GM21529 (cell line): ENCODE results near the gene CDC42BPG.
"Not testable (repeated sequence)": the region's sequence is repeated elsewhere in the genome, so short reads cannot be mapped to it uniquely, and the experiment has no call there.

Source experiments
- ATAC-seq: cut with Tn5 transposase; IDR thresholded peaks from one replicate; pipeline ENCODE4 v1.9.1; 2021; ENCODE audit not compliant: unreplicated experiment

Gene CDC42BPG

DNA sequence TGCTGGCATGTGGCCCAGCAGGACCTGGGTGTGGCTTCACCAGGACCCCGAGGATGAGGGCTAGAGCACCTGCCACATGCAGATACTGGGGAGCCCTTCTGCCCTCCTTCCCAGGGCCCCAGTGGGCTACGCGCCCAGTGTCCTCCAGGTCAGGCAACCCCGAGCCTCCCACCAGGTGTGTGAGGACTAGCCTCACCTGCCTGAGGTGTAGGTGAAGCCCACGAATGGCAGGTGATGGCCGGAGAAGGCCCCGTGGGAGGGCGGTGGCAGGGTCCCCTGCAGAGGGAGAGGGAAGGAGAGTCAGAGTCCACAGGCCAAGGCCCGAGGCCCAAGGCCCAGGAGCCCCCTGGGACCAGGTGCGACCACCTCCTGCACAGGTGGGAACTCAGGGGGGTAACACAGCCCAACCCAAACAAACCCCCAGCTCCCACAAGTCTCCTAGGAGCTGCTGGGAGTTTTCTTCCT, 6.5 kb downstream of the CDC42BPG start:
- ATAC-seq = no peak

DNA sequence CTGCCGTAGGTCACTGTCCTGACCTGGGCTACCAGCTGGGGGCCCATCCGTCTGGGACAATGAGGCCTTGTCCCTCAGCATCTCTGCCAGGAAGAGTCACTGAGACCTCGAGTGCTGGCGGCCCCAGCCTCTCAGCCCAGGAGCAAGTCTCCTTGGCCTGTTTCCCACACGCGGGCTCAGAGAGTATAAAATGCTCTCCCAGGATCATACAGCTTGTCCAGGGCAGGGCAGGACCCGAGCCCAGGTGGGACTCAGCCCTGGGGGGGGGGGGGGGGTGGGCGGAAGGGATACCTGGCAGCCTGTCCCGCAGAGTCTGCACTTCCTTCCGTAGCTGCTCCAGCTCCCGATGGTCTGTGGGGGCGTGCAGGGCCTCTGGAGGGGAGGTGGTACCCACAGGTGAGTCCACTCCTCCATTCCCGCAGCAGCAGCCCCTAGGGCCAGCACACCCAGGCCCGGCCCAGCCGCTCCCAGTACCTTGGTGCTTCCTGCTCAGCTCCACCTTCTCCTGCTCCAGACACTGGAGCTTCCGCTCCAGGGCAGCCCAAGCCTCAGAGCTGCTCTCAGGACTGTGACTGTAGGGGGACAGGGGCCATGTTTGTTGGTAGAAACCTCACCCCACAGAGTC, 7.9 kb downstream of the CDC42BPG start:
- ATAC-seq = no peak

DNA sequence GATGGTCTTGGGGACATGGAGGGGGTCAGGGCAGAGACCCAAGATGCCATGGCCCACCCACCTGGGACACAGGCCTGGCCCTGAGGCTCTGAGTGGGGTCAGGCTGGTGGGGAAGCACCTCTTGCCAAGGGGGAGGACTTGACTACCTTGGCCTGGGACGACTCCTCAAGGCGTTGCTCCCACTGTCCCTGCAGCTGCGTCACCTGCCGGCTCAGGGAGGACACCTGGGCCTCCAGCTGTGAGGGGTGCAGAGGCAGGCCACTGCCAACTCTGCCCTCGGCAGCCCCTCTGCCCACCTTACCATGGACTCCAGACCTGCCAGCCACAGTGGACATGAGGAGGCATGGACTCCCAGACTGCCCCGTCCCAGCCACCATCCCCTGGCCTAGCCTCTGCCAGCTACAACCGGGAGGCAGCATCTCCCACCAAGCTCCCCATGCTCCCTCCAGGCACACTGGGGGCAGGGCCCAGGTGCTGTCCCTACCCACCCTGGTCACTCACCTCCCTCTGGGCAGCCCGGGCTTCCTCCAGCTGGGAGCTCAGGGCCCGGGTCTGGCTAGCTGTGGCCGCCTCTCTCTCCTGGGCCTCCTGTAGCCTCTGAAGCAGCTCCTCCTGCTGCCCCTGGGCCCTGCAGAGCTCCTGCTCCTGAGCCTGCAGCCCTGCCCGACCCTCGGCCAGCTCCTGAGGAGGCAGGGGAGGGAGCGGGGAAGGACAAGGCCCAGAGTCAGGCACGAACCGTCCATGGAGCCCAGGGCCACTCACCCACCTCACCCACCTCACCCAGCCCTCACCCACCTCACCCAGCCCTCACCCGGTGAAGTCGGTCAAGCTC, 8.6 kb downstream of the CDC42BPG start:
- ATAC-seq = no peak

- ATAC-seq = no peak
These were observed 9.5 kb downstream of the CDC42BPG start for GRCh38 chr11:64834723-64835615.

GRCh38 chr11:64834031-64834722, 10.3 kb downstream of the CDC42BPG start:
- ATAC-seq = no peak

GRCh38 chr11:64833509-64833908, 10.9 kb downstream of the CDC42BPG start:
- ATAC-seq = no peak

- ATAC-seq = no peak
These were observed 11.3 kb downstream of the CDC42BPG start for GRCh38 chr11:64833198-64833502.

- no peak for ATAC-seq
These were observed 11.8 kb downstream of the CDC42BPG start for GRCh38 chr11:64832467-64833197.

DNA sequence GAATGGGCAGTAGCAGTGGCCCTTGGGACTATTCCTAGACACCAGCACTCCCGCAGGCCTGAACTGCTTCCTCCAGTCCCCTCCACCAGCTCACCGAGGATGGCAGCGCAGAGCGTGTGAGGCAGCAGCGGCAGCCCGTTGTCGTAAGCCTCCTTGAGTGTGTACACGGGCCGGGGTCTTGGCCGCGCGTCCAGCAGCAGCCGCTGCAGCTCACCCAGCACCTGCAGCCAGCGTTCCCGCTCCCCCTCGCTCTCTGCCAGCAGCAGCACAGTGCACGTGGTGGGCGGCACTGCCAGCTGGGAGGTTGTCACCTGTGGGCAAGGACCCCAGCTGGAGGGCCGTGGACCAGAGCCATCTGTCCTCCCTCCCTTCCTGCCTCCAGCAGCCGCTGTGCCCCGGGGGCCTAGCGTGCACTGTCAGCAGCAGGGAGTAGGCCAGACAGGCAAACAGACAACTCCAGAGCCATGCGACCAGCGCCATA, 13.0 kb downstream of the CDC42BPG start:
- ATAC-seq = no peak

- ATAC-seq = no peak
These were observed 14.8 kb downstream of the CDC42BPG start for GRCh38 chr11:64829536-64830251.

DNA sequence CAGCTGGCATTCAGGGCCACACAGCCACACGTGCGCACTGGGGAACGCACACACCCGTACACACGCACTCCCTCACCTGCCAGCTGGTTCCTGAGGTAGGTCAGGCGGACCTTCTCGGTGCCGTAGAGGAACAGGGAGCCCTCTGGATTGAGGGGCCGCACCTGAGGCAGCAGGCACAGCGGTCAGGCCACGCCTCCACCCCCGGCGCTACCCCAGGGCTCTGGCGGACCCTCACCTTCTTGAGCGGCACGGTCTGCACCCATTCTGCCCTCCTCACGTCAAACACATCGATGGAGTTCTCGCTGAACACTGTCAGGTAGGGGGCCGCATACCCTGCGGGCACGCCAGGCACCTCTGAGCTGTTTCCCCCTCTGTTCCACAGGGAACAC, 17.0 kb downstream of the CDC42BPG start:
- ATAC-seq = no peak

DNA sequence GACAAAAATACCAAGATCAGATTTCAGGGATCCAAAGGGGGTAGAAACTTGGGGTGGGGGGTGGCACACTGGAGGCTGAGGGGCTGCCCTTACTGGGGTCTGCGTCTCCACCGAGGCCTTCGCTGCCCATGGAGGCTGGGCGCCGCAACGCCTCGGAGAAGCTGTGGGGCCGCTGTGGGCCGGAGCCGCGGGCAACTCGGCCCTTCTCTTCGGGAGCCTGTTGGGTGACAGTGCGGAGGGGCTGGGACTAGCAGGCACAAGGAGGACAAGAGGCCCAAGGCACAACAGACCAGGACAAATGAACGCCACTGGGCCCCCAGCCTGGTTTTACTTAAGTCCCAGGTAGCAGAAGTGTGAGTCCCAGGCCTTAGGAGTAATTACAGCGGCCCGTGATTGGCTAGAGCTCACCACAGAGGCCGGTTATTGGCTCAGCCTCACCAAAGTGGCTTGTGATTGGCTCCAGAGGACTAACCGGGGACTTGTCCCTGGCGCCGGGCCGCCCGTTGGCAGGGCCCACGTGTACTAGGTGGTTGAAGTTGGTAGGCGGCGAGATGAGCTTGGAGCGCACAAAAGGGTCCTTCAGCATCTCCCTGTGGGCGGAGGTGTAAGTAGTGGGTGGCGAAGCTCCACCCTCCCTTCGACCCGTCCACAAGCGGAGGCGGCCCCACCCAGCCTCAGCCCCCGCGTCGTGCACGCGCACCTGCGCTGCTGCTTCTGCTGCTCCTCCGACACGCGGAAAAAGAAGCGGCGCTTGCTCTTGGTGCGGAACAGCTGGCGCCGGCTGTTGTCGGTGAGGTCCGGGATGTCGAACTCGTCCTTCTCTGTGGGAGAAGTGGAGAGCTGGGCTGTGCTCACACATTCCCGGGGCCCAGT, 17.6 kb downstream of the CDC42BPG start:
- no peak for ATAC-seq

GRCh38 chr11:64826062-64826461, 18.4 kb downstream of the CDC42BPG start:
- no peak for ATAC-seq

DNA sequence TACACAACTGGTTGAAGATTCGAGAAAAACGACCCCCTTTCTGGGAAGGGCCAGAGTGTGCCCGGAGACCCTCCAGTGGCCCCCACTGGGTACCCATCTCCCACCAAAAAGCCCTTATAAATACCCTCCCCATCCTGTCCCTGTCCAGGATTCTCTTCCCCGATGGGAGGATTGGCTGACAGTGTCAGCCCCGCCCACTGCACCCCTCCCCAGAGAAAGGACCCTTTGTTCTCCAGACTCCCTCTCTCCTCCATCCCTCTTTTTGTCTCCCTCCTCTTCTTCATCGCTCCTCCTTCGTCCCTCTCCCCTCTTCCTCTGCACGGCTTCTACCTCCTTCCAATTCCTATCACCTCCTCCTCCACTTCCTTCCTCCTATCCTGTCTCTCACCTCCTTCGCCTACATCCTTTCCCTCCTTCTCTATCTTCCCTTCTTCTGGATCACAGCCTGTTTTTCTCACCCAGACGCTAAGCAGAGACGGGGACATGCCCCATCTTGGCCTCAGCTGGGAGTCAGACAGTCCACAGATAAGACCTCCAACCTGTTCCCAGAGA, 20.8 kb downstream of the CDC42BPG start:
- no peak for ATAC-seq

GRCh38 chr11:64817476-64817875, 27.0 kb downstream of the CDC42BPG start:
- no peak for ATAC-seq

DNA sequence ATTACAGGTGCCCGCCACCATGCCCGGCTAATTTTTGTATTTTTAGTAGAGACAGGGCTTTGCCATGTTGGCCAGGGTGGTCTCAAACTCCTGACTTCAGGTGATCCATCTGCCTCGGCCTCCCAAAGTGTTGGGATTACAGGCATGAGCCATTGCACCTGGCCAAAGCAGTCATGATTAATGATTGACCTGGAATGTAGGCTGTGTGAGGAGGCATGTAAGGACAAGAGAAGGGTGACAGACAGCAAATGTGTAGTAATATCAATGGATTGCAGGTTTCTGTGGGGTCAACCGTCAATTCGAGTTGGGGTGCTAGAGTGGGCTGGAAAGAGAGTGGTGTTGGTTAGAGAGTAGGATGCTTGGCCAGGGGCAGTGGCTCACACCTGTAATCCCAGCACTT, 29.0 kb downstream of the CDC42BPG start:
- ATAC-seq = not testable (repeated sequence)

- peak; percentile 54 for ATAC-seq
These were observed 29.7 kb downstream of the CDC42BPG start for GRCh38 chr11:64814712-64815187.

GRCh38 chr11:64813826-64814225, 30.6 kb downstream of the CDC42BPG start:
- ATAC-seq = no peak
